ENCODE results near the gene CSAD.
"Not testable (repeated sequence)": the region's sequence is repeated elsewhere in the genome, so short reads cannot be mapped to it uniquely, and the experiment has no call there.

CSAD gene

GRCh38 chr12:53218551-53219291 lies 38.0 kb upstream of the CSAD start:
- DNase-seq: no peak

DNA sequence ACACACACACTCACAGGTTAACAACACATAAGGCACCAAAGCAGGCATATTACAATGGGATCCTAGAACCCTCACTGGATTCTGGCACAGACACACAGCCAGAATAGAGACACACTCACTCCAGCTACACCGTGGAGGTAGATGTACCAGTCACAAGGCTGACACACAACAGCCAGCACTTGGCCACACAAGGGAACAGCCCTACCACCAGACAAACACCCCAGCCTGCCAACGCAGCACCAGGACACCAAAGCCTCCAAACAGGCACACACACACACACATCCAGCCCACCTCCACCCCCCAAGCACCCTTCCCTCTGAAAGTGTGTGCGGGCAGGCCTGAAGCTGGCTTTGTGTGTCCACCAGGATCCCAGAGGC lies 37.2 kb upstream of the CSAD start:
- DNase-seq: peak; percentile 36

DNA sequence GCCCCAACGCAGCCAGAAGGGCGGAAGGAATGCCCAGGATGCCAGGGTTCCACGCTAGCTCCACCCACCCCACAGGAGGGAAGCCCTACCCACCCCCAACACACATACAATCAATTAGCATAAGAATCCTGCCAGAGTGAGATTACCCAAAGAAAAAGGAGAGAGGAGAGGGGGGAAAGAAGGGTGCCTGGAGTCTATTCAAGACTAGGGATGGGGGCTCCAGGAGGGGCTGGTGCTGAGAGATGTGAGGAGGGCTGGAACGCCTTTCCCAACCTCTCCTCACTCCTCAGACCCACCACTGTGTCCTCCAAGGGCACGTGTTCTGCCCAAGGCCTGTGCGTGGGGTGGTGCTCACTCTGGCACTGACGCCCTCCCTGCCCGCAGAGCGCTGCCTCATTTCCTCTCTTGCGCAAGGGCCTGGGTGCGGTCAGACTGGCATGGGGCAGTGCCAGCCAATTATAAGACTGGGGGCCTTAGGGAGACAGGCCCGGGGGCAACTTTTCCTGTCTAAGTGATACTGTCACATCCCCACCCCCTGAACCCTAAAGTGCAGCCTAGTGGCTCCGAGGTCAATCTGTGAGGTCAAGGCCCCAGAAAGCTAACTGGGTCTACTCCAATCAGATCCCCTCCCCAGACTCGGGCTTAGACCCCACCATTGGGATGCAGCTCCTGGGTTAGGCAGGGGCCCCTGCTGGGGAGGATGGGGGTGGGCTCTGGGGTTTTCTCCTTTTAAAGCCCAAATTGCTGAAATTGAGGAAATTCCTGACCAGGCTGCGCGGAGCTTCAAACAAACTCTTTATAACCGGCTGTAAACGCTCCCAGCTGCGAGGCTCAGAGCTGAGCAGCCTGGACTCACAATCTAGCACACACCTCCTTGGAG lies 36.6 kb upstream of the CSAD start:
- DNase-seq: peak; percentile 60

- no peak for DNase-seq
Measured at GRCh38 chr12:53215497-53215896, 34.8 kb upstream of the CSAD start.

DNA sequence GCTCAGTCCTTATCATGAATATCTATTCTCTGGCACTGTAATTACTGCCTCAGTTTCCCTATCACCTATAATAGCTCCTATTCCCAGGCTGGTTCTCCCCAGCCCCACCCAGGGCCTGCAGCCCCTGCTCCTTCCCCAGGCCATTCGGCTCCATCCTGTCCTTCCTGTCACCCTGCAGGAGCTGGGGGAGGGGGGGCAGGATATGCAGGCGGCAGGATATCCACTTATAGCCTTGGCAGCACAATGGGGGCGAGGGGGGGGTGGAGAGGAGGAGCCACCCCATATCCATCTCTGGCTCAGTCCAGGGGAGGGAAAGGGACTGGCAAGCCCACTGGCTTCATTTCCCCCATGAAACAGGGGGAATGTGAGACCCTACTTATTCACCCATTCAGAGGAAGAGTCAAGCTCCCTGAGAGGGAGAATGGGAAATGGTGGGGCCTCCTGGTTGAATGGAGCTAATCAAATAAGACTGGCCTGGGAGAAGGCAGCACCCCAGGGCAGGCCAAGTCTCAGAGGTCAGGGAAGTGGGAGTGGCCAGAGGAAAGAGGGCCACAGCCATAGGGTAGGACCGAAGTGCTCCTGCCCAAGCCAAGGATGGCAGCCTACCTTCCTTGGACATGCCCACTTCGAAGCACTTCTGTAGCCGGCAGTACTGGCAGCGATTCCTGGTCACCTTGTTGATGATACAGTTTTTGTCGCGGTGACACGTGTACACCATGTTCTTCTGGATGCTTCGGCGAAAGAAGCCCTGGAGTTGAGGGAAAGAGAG lies 34.1 kb upstream of the CSAD start:
- peak; percentile 11 for DNase-seq

DNA sequence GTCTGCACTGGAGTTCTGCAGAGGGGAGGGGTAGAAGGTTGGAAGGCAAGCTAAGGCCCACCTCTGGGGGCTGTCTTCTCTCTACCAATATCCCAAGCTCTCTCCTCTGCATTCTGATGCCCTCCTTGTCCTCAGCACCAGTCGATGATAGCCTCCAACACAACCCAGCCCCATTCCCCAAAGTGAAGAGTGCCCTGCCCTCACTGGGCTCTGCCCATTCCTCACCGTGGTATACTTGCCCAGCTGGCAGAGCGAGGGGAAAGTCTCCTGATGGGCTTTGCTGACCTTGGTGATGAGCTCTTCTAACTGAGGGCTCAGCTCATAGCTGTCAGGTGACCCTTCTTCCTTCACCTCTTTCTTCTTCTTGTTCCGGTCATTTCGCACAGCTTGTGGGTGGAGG lies 33.5 kb upstream of the CSAD start:
- DNase-seq: no peak

DNA sequence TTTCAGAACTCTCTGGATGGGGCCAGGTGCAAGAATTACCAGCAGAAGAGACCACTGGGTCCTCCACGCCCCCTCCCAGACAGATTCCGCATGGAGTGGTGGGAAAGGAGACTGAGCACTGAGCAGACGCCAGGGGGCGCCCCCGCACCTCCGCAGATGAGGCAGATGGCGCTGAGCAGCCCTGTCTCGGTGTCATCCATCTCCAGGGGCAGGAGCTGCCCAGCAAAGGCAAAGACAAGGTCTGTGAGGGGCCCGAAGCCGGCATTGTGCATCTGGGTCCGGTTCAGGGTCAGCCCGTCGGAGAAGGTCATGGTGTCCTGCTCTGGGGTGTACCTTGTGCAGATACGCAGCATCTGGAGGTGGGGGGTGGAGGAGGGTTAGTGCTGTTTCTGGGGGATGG lies 32.6 kb upstream of the CSAD start:
- DNase-seq: peak; percentile 92

GRCh38 chr12:53212931-53213330 lies 32.2 kb upstream of the CSAD start:
- no peak for DNase-seq

DNA sequence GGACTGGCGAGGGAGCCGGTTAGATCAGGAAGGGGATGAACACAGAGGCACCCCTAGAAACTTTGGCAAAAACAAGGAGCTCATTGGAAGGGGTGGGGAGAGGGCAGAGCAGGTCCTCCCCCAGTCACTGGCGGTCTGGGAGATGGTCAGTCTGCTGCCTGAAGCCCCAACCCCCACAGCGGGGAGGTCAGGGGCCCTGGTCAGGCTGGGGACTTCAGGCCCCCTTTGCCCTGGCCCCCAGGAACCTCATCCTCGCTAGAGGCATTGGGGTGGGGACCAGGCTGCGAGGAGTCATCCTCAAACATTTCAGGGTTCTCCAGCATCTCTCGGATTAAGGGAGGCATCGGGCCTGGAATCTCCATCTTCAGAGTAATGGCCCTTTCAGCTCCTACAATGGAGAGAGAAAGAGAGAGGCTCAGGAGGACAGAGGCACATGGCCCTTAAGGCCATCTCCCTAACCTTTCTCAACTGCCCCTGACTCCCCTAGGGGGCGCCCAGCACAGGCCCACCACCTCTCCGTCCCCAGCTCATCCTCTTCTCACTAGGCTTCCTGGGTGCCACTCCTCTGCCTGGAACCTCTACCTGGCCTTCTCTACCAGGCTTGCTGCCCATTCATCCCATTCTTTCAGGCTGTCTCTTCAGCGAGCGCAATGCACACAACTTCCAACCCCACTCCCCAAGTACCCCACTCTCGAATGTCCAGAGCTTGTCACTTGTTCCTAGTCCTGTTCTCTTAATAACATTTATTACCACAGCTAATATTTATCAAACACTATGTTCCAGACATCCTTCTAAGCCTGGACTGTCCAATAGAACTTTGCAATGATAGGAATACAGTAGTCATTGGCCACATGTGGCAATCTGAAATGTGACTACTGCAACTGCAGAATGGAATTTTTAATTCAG lies 31.0 kb upstream of the CSAD start:
- DNase-seq: peak; percentile 59

- no peak for DNase-seq
Measured at GRCh38 chr12:53210843-53211242, 30.1 kb upstream of the CSAD start.

GRCh38 chr12:53208877-53209463 lies 28.2 kb upstream of the CSAD start:
- DNase-seq: peak; percentile 44

DNA sequence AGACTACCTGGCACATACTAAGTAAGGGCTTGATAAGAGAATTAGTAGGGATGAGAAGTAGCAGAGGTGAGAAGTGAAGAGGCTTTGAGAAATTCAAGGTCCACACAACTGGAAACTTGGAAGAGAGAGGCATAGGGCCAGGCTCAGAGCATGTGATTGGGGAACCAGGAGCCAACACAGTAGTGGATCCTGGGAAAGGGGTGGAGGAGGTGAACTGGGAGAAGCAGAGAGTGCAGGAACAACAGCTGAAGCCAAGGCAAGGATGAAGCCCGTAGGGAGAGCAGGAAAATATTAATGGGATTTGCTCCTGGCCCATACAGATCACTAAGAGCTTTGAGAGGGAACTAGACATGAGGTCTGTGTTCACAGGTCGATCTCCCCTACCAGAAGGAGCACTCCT lies 27.7 kb upstream of the CSAD start:
- no peak for DNase-seq

DNA sequence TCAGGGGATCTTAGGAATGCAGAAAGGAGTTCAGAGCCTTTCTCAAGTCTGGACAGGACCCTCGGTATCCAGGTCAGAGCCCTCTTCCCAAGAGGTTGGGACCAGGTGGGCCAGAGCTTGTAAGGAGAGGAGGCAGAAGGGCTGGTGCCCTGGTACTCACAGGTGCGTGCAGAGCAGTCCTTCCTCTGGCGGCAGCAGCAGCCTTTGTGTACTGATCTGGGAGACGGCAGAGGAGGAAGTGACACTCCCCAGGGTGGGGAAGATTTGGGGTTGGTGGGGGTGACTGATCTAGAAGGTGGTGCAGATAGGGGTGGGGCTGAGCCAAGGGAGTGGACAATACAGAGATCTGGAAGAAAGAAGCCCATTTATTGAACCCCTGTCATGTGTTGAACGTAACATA lies 26.3 kb upstream of the CSAD start, which contains the start of gene ITGB7:
Gene ITGB7, minus strand, starts transcription at position 210 of the 400 bp plus-strand sequence. CDS start 6,808 bp downstream, outside the sequence.
- peak; percentile 86 for DNase-seq

DNA sequence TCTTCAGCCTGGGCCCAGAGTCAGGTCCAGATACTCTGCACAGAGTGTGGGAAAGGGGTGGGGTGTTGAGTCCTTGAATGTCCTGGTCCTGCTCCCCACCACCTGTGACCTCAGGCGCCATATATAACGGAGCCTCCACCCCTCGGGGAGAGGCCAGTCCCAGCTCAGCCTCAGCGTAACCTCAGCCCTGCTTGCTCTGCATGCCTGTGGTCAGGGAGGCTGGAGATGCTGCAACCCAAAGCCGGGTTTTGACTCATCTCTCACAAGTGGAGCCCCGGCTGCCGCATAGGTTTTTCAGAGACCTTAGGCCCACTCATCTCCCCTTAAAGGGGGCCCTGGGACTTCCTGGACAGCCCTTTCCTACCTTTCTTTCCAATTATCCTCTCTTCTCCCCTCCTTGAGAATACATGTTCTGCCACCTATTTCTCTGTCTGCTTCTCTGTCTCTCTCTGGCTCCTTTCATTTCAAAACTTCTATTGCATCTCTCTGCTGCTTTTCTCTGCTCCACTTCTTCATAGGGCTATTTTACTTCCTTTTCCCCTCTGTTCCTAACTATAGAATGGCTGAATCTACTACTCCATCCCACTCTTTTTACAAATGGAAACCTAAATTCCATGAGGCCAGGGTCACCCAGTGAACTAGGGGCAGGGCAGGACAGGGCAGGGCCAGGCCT lies 25.2 kb upstream of the CSAD start:
- peak; percentile 75 for DNase-seq

DNA sequence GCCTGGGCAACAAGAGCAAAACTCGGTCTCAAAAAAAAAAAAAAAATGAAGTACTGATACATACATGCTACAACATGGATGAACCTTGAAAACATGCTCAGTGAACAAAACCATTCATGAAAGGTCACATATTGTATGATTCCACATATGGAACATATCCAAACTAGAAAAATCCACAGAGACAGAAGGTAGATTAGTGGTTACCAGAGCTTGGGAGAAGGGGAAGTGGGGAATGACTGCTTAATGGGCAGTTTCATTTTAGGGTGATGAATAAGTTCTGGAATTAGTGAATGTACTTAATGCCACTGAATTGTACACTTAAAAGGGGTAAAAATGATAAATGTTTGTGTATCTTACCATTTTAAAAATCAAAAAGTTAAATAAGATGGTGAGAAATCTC lies 23.6 kb upstream of the CSAD start:
- DNase-seq: no peak

GRCh38 chr12:53202316-53202715 lies 21.6 kb upstream of the CSAD start:
- DNase-seq: not testable (repeated sequence)

GRCh38 chr12:53201639-53202038 lies 20.9 kb upstream of the CSAD start:
- DNase-seq: no peak

DNA sequence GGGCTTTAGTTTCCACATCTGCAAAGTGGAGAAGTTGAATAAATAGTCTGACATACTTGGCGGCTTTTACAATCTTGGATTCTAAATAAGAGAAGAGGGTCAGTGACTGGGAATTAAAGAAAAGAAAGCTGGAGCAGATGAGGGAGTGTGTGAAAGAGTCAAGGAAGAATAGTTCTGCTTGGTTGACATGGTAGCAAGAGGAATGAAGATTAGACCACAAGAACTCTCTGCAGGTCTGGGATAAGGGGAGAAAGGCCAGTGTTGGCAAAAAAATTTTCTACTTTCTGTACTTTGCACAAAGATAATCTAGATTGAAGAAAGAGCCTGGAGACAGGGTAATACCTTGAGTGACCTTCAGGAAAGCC lies 20.4 kb upstream of the CSAD start:
- no peak for DNase-seq

GRCh38 chr12:53200458-53201176 lies 19.9 kb upstream of the CSAD start:
- DNase-seq: peak; percentile 54

GRCh38 chr12:53200107-53200457 lies 19.4 kb upstream of the CSAD start:
- no peak for DNase-seq

DNA sequence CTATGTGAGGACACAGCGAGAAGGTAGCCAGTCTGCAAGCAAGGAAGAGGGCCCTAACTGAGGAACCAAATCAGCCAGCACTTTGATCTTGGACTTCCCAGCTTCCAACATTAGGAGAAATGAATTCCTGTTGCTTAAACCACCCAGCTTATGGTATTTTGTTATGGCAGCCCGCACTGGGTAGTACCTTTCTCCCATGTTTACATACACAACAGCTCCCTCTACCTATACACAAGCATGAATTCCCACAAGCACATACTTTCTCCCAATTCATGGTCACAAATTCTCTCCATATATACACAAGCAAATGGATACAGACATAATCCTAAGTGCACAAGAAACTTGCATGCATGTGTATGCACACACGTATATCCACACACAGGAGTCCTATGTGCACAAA lies 19.0 kb upstream of the CSAD start:
- DNase-seq: no peak
